ENCODE measurements around the gene SLC2A1. TPM values are rescaled to one million over a fixed set of nuclear protein-coding genes. Genes with fewer than 3 reads are reported as not detected.

Gene SLC2A1
- total RNA-seq, 1 donor from 2014 or later = 1,905 TPM

GRCh38 chr1:42944246-42944928 is 14.3 kb downstream of the SLC2A1 start:
- no peak for TF ChIP-seq CTCF (IDR thresholded peaks at IDR 0.05; ENCODE audit: insufficient read depth, low read length, severe bottlenecking)
- FAIRE-seq = no peak
- peaks cover 42% of the 10 kb centered on the region for H3K36me3 ChIP-seq (ENCODE audit: control insufficient read depth, insufficient read depth, low read length)
- DNase-seq (ENCODE audit: low read depth) = no peak
- no peaks in the 10 kb centered on the region for H3K27me3 ChIP-seq (ENCODE audit: control insufficient read depth, insufficient read depth, low read length)
- no peak overlapping the region for H3K4me3 ChIP-seq (ENCODE audit: low read depth, low read length)

GRCh38 chr1:42943728-42944127 is 14.9 kb downstream of the SLC2A1 start:
- FAIRE-seq (no peak), DNase-seq (ENCODE audit: low read depth) (no peak)
- TF ChIP-seq CTCF (IDR thresholded peaks at IDR 0.05; ENCODE audit: insufficient read depth, low read length, severe bottlenecking) = no peak
- Histone ChIP-seq H3K36me3 (ENCODE audit: control insufficient read depth, insufficient read depth, low read length) (peaks cover 47% of the 10 kb centered on the region), H3K27me3 (ENCODE audit: control insufficient read depth, insufficient read depth, low read length) (no peaks in the 10 kb centered on the region), H3K4me3 (ENCODE audit: low read depth, low read length) (no peak overlapping the region)

GRCh38 chr1:42943166-42943565 is 15.5 kb downstream of the SLC2A1 start:
- FAIRE-seq (no peak), DNase-seq (ENCODE audit: low read depth) (peak; percentile 93)
- no peak for TF ChIP-seq CTCF (IDR thresholded peaks at IDR 0.05; ENCODE audit: insufficient read depth, low read length, severe bottlenecking)
- H3K36me3 ChIP-seq (ENCODE audit: control insufficient read depth, insufficient read depth, low read length) = peaks cover 50% of the 10 kb centered on the region
- H3K4me3 ChIP-seq (ENCODE audit: low read depth, low read length) = no peak overlapping the region
- H3K27me3 ChIP-seq (ENCODE audit: control insufficient read depth, insufficient read depth, low read length) = no peaks in the 10 kb centered on the region

- no peak for DNase-seq (ENCODE audit: low read depth)
- FAIRE-seq = no peak
- peaks cover 48% of the 10 kb centered on the region for H3K36me3 ChIP-seq (ENCODE audit: control insufficient read depth, insufficient read depth, low read length)
These were observed 16.2 kb downstream of the SLC2A1 start for GRCh38 chr1:42942444-42942843.

GRCh38 chr1:42941640-42942330 is 16.9 kb downstream of the SLC2A1 start:
- no peaks in the 10 kb centered on the region for H3K27me3 ChIP-seq (ENCODE audit: control insufficient read depth, insufficient read depth, low read length)
- FAIRE-seq = no peak
- TF ChIP-seq CTCF (IDR thresholded peaks at IDR 0.05; ENCODE audit: insufficient read depth, low read length, severe bottlenecking) = no peak
- H3K4me3 ChIP-seq (ENCODE audit: low read depth, low read length) = no peak overlapping the region
- peaks cover 48% of the 10 kb centered on the region for H3K36me3 ChIP-seq (ENCODE audit: control insufficient read depth, insufficient read depth, low read length)
- peak; percentile 83 for DNase-seq (ENCODE audit: low read depth)

More at GRCh38 chr1:42942444-42942843, 16.2 kb downstream of the SLC2A1 start:
- Histone ChIP-seq H3K4me3 (ENCODE audit: low read depth, low read length) (no peak overlapping the region), H3K27me3 (ENCODE audit: control insufficient read depth, insufficient read depth, low read length) (no peaks in the 10 kb centered on the region)
- TF ChIP-seq CTCF (IDR thresholded peaks at IDR 0.05; ENCODE audit: insufficient read depth, low read length, severe bottlenecking) = no peak
